Stimulated activated CD4-positive, alpha-beta T cell treated with anti-CD3 and anti-CD28 coated beads, Interleukin-12 subunit alpha, Interleukin-12 subunit beta, amount 100 ng/mL, for 24 hours (primary cell): Measurements from ENCODE around the gene PTGFRN.

ENCODE experiments used
- DNase-seq, 2 experiments: peaks; one replicate each; pipeline ENCODE4 v3.0.0-alpha.2; 2020; ENCODE audit warnings: low read depth in 2 of 2

PTGFRN gene

DNA sequence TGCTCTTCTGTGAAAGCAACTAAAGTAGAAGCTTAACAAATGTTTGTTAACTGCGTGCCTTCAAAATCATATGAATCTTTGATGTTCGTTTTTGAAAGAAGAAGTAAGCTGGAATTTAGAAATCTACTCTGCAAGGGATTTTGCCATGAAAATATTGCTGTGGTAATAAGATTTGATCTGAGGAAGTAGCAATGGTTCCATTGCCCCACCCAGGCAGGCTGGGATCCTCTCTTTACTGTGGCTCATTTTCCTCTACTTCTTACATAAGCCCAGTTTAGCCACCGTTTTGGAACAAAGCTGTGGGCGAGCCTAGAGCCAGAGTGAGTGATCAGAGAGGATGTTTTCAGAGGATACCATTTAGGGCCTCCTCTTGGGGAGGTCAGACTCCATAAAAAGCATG lies 20.3 kb upstream of the PTGFRN start:
- no peak for DNase-seq

DNA sequence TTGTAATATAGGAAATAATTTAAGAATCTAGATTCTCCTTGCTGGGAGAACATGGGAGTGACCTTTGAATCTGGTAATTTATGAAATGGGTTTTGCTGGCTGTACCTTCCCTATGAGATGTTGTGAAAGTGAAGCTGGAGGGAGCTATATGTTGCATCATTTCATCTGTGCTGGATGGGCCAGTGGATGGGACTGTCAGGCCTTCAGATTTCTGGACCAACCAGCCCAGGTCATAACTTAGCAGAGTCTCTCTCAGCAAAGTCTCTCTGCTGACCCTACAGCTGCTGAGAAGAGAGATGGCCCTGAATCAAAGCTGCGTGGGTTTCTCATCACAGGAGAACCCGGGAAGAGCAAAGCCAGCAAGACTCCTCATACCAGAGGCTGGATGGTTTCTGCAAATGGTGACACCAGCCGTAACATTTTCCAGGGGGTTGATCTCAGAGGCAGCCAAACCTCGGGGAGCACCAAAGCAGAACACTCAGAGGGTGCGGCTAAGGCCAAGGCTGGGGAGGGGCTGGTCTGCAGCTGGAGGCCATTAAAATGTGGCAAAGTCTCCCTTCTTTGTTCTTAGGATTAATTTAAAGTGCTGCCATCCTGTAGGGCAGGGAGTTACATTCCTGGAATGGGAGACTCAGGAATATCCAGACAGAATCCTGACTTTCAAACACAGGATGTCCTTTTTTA lies 18.2 kb upstream of the PTGFRN start:
- DNase-seq = no peak

DNA sequence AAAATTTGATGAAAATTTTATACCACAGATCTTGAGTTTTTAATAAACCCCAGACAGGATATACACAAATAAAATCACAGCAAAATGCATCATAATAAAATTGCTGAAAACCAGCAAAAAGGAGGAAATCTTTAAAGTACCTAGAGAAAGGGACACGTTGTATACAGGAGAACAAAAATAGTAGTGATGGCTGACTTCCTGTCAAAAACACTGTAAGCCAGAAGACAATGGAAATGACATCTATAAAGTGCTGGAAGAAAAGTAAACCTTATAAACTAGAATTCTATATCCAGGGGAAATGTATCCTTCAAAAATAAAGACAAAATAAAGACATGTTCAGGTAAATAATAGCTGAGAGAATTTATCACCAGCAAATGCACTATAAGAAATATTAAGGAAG lies 14.6 kb upstream of the PTGFRN start:
- DNase-seq = no peak

DNA sequence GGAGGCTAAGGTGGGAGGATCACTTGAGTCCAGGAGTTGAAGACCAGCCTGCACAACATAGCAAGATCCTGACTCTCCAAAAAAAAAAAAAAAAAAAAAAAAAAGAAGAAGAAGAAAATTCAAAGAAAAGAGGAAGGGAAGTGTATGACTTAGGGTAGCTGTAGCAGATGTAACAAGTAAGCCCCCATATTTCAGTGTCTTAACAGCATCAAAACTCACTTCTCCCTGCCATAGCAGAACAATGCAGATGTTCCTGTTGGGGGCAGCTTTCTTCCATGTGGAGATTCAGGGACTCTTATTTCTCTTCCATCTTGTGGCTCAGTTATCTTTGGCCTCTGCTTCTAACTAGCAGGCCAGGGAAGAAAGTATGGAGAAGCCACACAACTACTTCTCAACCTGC lies 10.2 kb upstream of the PTGFRN start:
- DNase-seq = no peak

DNA sequence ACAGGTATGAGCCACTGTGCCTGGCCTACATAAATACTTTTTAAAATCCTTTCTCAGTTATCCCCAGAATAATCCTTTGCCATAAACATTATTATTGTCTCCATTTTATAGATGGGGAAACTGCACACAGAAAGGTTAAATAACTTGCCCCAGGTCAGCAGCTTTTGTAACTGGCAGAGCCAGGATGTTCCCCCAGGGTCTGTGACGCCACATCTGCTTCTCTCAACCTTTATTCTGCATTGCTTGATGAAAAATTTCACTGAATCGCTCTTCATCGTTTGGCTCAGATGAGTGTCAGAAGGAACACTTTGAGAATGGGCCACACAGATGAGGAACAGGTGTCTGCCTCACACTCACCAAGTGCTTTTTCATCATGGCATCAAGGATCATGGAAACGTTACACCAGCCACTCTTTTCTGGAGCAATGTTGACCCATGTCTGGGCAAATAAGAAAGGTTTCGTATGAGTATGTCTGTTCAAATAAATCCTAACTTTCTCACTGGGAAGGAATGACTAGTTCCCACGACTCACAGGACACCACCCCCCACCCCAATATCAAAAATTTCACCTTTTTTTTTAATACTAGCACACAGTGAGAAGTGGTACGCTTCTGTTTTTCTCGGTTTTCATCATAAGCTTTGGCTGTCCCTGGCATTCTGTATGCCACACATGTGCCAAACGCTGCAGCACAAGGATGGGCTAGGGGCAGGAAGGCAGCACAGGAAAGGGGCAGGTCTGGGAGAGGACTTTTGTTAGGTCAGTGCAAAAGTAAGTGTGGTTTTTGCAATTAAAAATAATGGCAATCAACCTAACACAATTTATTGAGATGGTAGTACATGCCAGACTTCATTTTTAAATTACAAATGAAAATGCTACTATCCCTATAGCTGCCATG lies 9.0 kb upstream of the PTGFRN start:
- DNase-seq = no peak

DNA sequence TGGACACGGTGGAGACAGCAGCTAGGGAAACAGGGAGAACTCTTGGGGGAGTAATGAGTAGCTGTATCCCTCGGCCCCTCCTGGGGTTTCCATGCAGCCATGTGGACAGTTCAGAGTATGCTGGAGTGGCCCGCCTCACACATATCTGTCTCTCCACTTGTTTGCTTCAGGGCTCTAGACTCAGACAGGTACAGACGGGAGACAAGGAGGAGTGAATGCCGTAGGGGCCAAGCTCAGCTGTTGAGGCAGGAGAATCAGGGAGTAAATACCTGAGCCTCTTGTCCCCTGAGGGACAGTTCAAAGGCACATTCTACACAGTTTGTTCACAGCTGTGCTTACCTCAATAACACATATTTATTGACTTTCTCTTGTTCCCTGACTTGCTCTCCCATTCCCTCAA lies 7.7 kb upstream of the PTGFRN start:
- DNase-seq = no peak

DNA sequence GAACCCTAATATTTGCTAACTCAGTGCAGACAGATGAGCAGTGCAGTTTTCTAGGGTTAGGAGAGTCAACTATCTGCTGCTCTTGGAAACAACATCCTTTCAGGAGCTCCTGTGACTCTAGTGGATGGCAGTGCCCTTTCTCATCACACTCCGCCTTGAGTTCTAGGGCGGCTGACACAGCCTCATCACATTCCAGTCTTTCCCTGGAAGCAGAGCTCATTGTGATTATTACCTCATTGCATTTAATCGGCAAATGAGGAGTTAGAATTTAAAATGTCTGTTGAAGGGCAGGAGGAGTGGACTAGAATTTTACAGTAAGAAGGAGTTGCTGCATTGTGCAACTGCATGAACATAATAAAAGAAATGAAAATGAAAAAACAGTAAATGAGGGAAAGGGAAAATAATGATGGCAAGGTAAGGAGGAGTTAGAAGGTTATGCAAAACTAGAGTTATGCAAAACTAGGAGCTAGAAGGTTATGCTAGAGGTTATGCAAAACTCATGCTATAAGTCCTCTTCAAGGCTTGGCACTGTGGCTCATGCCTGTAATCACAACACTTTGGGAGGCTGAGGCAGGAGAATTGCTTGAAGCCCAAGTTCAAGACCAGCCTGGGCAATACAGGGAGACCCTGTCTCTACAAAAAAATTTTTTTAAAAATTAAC lies 6.9 kb upstream of the PTGFRN start:
- no peak for DNase-seq

DNA sequence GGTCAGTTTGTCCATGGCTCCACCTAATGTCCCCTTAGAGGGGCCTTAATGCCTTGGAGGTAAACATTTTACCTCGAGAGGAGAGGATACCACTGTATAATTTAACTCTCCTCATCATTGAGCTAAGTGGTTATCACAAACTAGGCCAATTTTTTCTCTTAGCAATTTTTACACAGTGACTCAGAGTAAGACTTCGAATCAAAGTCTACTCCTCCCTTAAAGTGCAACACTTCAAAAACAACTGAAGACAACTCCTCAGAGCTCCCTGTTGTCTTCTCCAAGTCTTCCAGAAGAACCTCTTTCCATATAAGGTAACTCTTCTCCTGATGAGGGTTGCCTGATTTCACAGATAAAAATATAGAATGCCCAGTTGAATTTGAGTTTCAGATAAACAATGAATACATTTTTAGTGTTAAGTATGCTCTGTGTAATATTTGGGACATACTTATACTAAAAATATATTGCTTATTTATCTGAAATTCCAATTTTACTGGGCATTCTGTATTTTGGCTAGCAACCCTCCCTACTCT lies 4.9 kb upstream of the PTGFRN start:
- DNase-seq = no peak

DNA sequence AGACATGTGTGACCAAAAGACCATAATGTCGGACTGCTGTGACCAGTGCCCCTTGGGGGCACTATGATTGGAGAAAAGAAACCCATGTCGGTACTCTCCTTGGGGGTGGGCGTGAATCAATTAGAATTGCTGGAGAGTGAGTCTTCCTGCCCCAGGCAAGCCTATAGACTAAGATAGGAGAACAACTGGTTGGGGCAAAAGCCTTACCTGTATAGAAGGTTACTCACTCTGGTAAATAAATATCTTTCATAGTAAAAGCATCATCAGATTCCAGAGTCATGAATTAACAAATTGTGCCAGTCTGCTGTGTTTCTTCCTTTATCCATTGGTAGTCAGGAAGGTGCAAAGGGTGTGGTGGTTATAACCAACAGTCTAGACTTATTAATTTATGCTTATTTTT lies 2.9 kb upstream of the PTGFRN start:
- DNase-seq = no peak

DNA sequence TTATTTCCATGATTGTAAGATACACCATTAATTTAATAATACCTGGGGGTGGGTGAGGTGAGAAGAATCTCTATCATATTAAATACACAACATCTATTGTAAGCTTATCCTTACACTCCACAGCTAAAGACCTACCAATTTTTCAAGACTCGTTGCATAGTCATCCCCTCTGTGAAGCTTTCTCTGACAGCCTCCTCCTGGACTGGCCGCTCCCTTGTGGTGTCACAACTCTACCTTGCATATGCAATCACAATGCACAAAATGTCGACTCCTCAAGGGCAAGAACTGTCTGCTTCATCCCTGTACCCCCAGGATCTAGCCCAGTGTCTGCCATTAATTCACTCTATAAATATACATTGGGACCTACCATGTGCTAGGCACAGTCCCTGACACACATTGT lies 2.4 kb upstream of the PTGFRN start:
- DNase-seq = no peak

DNA sequence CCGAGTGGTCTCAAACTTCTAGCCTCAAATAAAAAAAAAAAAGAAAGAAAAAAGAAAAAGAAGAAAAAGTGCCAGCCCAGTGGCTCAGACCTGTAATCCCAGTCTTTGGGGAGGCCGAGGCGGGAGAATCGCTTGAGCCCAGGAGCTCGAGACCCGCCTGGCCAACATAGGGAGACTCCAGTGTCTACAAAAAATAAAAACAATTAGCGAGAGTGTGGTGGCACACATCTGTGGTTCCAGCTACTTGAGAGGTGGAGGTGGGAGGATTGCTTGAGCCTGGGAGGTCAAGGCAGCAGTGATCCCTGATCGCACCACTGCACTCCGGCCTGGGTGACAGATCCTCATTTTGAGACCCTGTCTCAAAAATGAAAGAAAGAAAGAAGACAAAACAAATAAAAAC lies 1.4 kb upstream of the PTGFRN start:
- no peak for DNase-seq

DNA sequence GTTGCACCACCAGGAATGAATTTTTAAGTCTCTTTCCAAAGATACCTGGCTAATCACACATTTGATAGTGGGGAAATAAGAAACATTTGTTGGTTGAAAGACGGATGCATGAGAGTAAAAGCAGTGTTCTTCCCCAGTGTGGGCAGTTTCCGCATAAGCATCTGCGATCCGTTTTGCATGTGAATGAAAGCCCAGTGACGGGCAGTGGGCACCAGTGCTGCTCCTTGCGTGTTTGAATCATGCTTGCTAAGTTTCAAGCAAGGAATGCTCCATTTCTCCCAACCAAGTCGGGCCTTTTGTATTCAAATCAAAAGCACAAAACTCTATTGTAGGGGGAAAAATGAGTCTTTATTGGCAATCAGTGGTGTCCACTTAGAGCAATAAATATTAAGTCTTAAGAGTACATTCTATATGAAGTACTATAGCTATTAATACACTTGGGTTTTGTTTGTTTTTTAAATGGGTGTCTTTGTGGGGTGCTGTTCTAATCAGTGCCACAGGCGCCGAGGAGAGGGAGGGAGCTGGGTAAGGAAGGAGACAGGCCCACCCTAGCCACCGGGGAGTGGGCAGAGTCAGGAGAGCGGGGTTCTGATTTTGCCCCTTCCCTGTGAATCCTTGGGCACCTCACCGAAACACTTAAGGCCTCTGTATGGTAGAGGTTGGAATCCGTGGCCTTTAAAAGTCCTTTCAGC lies 750 bp upstream of the PTGFRN start:
- DNase-seq = no peak

DNA sequence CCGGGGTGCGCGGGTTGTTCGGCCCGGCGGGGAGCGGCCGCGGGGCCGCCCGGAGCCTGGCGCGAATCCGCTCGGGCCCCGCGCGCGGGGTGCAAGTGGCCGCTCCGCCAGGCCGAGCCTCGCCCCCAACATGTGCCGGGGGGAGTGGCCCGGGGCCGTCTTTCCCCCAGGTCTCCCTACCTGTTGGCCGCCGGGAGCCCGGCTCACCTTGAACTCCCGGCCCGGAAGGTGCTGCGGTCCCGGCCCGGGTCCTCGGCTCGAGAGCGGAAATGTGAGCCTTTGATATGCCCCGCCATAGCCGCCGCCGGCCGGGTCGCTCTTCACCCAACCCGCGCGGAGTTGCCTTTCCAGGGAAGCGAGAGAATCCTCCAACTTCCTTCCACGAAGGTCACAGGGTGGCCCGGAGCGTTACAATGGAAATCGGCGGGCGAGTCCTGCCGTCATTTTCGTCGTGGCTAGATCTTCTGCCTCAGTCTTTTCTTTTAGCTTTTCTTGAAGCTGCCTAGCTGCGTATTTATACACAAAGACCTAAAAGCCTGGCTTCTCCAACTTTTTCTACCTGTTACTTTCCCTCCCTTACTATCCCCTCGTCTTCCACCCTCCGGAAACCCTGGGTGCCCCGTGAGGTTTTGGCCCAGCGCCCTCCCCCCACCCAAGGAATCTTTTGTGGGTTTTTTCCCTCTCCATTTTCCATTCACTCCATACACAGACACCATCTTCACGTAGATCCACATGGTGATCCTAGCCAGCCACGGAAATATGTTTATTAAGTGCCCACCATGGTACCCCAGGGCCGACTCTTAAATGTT lies 867 bp downstream of the PTGFRN start:
- peak in 1 of 2 experiments; percentile 31 for DNase-seq

DNA sequence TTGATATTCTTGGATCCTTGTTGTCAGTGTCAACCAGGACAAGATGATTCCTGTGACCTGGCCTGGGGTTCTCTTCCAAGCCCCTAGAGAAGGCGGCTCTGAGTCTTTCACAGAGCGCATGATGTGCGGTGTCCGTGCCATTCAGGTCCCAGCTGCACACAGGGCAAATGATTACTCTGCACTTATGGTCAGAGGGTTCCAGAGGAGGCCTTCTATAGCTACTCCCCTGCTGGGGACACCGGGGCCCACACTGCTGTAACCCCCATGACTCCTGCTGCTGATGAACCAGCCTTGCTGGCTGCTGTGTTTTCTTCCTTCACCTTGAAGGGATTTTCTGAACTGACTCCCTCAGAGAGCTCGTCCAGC lies 1.5 kb downstream of the PTGFRN start:
- DNase-seq = no peak

DNA sequence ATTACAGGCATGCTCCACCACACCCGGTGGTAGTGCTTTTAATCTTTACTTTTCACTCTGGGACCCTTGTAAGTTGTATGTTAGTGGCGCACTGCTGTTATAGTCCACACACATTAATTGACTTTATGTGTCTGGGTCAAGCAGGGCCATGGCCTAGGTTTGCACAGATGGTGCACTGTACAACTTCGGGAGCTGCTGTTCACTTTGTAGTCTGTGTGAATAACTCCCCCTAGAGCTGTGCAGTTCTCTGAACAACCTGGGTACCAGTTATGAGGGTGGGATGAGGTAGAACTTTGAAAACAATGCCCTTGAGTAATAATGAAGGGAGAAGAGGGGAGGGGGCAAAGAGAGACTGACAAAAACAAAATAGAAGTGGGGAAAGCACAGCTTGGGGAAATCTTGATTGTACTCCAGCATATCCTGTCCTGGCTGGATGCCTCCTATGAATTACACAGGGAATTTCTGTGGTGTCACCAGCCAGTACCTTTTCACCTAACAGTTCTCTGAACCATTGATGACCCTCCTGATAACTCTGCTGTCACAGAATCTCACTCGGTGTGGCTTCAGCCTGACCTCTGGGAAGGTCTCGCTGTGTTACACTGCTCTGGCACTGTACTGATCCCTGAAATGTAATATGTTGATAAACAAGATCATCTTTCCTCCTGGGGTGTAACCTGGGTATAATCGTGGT lies 2.2 kb downstream of the PTGFRN start:
- no peak for DNase-seq

DNA sequence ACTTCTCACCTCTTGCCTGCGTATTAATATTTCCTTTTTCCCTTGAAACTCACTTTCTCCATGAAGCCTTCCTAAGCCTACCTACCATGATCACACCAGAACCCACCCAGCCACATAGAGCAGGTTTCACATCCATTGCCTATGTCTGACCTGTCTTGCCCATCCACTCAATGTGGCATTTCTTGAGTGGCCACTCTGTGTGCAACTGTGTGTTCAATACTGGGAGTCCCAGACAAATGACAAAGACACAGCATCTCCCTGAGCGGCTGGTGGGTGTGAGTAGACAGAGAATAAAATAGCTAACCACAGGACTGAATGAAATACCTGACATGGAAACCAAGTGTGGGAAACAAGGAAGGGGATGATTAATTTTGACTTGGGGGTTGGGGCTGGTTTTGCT lies 3.1 kb downstream of the PTGFRN start:
- no peak for DNase-seq

DNA sequence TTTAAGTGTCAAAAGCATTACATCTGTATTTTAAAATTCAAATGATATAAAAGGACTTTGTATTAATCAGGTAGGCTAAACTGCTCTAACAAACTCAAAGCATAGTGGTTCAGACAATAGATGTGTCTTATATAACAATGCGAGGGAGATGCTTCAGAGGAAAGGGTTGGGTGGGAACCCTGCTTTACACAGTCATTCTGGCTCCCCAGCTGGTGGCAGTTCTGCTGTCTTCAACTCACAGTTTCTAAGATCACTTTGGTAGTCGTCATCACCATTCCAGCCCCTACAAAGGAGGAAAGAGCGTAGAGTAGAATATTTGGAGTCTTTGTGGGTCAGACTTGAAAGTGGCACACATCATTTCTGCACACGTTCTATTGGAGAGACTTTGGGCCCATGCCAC lies 4.2 kb downstream of the PTGFRN start:
- no peak for DNase-seq

DNA sequence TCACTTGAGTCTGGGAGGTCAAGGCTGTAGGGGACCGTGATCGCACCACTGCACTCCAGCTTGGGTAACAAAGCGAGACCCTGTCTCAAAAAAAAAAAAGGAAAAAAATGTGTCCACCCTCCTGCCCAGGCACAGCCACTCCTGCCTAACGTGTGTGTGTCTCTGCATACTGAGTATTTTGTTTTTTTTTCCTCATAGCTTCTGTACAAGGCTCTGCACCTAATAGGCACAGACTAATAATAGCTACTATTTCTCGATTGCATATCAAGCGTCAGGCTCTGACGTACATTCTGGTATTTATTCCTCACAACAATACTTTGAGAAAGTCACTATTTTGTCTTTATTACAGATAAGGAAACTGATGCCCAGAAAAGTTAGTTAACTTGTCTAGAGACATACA lies 5.0 kb downstream of the PTGFRN start:
- DNase-seq = no peak

DNA sequence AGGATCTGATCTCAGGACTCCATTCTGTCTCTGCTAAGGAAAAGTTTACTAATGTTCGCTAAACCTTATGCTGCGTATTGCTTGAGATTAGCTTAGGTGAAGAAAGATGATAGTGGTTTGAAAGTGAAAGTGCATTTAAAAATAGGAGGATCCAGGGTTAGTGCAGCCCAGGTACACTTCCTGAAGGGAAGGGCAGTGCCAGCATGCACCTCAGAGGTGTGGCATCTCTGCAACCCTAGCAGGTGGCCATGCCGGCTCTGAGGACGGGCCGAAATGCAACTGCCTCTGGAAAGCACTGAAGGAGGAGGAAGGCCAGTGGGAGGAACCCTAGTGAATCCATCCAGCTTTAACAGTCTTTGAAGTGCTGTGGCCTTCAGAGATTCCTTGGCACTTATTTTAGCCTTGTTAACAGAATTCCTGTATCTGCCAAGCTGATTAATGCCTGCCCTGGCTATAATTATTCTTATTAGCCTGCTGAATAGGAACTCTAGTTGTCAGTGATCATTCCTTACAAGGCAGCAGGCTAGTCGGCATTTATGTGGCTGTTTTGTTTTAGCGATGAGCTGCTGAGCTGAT lies 5.5 kb downstream of the PTGFRN start:
- no peak for DNase-seq

DNA sequence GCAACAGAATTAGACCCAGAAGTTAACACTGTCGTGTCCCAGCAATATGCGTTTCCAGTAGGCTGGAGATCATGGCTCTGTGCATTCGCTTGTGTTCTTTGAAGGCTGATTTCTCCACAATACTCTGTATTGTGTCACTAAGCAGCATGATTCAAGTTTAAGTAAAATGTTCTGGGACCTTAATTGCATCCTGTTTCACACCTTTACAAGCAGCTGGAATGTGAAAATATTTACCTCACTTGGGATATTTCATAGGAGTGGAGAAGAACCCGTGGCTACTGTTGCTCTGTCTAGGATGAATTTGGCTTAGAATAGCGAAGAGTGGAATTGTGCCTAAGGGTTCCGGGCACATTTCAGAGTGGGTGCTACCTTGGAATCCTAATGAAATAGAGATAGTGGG lies 6.3 kb downstream of the PTGFRN start:
- DNase-seq = no peak
